ENCODE data around the gene EXOC3L2. TPM values are rescaled to one million over a fixed set of nuclear protein-coding genes. Genes with fewer than 3 reads are reported as not detected.

Gene EXOC3L2
- total and polyA plus RNA-seq, 5 donors from 2014 or later: not detected

Other genes starting within 250 kb of the EXOC3L2 start
- gene RELB, start 243.9 kb downstream of the EXOC3L2 start, total RNA-seq: 107 TPM
- gene RELB, start 243.9 kb downstream of the EXOC3L2 start, polyA plus RNA-seq: 10 to 100 TPM in 2 of 4 donors, 1 to 10 TPM in 2; 5.5 to 11.4 (median 10.2) TPM
- 189 TPM for gene CLASRP, start 206.4 kb downstream of the EXOC3L2 start, total RNA-seq
- gene CLASRP, start 206.4 kb downstream of the EXOC3L2 start, polyA plus RNA-seq: 1 to 10 TPM; 3.9 to 4.9 (median 4.3) TPM
- 3.0 TPM for gene ZNF296, start 168.9 kb downstream of the EXOC3L2 start, total RNA-seq
- 1 to 10 TPM; 1.8 to 2.5 (median 2.0) TPM for gene ZNF296, start 168.9 kb downstream of the EXOC3L2 start, polyA plus RNA-seq
- gene GEMIN7, start 166.1 kb downstream of the EXOC3L2 start, total RNA-seq: 6.6 TPM
- 10 to 100 TPM; 64.6 to 93.1 (median 79.7) TPM for gene GEMIN7, start 166.1 kb downstream of the EXOC3L2 start, polyA plus RNA-seq
- 17.4 TPM for gene PPP1R37, start 152.2 kb downstream of the EXOC3L2 start, total RNA-seq
- 1 to 10 TPM in 1 of 4 donors, under 1 TPM in 3; 0.61 to 1.0 (median 0.65) TPM for gene PPP1R37, start 152.2 kb downstream of the EXOC3L2 start, polyA plus RNA-seq
- gene NKPD1, start 84.4 kb downstream of the EXOC3L2 start, total RNA-seq: 0.72 TPM
- gene NKPD1, start 84.4 kb downstream of the EXOC3L2 start, polyA plus RNA-seq: under 1 TPM; 0.05 to 0.28 (median 0.15) TPM
- 54.7 TPM for gene TRAPPC6A, start 67.2 kb downstream of the EXOC3L2 start, total RNA-seq
- 100 to 1,000 TPM; 161 to 182 (median 171) TPM for gene TRAPPC6A, start 67.2 kb downstream of the EXOC3L2 start, polyA plus RNA-seq
- 22.9 TPM for gene BLOC1S3, start 66.6 kb downstream of the EXOC3L2 start, total RNA-seq
- gene BLOC1S3, start 66.6 kb downstream of the EXOC3L2 start, polyA plus RNA-seq: 10 to 100 TPM; 12.8 to 21.0 (median 17.4) TPM
- 61.0 TPM for gene MARK4, start 5.9 kb upstream of the EXOC3L2 start, total RNA-seq
- gene MARK4, start 5.9 kb upstream of the EXOC3L2 start, polyA plus RNA-seq: 1 to 10 TPM in 2 of 4 donors, under 1 TPM in 2; 0.38 to 1.6 (median 0.85) TPM
- not detected for gene CKM, start 77.5 kb upstream of the EXOC3L2 start, total RNA-seq
- gene CKM, start 77.5 kb upstream of the EXOC3L2 start, polyA plus RNA-seq: not detected
- 0.54 TPM for gene KLC3, start 95.3 kb upstream of the EXOC3L2 start, total RNA-seq
- not detected for gene KLC3, start 95.3 kb upstream of the EXOC3L2 start, polyA plus RNA-seq
- 15.5 TPM for gene ERCC2, start 125.2 kb upstream of the EXOC3L2 start, total RNA-seq
- 1 to 10 TPM; 4.4 to 7.5 (median 6.4) TPM for gene ERCC2, start 125.2 kb upstream of the EXOC3L2 start, polyA plus RNA-seq
- 7.4 TPM for gene PPP1R13L, start 159.7 kb upstream of the EXOC3L2 start, total RNA-seq
- gene PPP1R13L, start 159.7 kb upstream of the EXOC3L2 start, polyA plus RNA-seq: under 1 TPM; 0.17 to 0.94 (median 0.57) TPM
- 2.1 TPM for gene POLR1G, start 161.2 kb upstream of the EXOC3L2 start, total RNA-seq
- gene POLR1G, start 161.2 kb upstream of the EXOC3L2 start, polyA plus RNA-seq: 1 to 10 TPM; 1.6 to 3.6 (median 2.4) TPM
- gene ERCC1, start 178.5 kb upstream of the EXOC3L2 start, total RNA-seq: 30.5 TPM
- gene ERCC1, start 178.5 kb upstream of the EXOC3L2 start, polyA plus RNA-seq: 10 to 100 TPM; 25.9 to 28.7 (median 26.3) TPM
- 731 TPM for gene FOSB, start 222.6 kb upstream of the EXOC3L2 start, total RNA-seq
- 10 to 100 TPM in 2 of 4 donors, 1 to 10 TPM in 2; 5.2 to 12.7 (median 9.6) TPM for gene FOSB, start 222.6 kb upstream of the EXOC3L2 start, polyA plus RNA-seq

All from CD4-positive, CD25-positive, alpha-beta regulatory T cell (primary cell).